Heart right ventricle (tissue), 16 donors: ENCODE data around the gene ADAT3. TPM values are rescaled to one million over a fixed set of nuclear protein-coding genes. Genes with fewer than 3 reads are reported as not detected.
A peak's percentile ranks its signal among the peaks of the same experiment; 100 is the strongest.

Experiments used
- ATAC-seq, 8 donors: fragments of 200-7000 bp; cut with Tn5 transposase; one replicate each; pipeline ENCODE4 v1.9.1; 2020; ENCODE audit warnings: mild to moderate bottlenecking in 8 of 8, moderate library complexity in 8 of 8, moderate number of reproducible peaks in 1 of 8
- DNase-seq, 2 donors: peaks; one replicate each; pipeline ENCODE4 v3.0.0-alpha.2; 2020
- H3K27ac ChIP-seq, 10 donors: fragments of 200-600 bp; sonication (generic) in 2 of 10; one replicate each; pipeline versions ENCODE4 v1.5.0 to v1.8.0; 2020 to 2022; ENCODE audit warnings: mild to moderate bottlenecking in 3 of 10
- H3K27me3 ChIP-seq, 7 donors: fragments of 200-600 bp; one replicate each; pipeline ENCODE4 v1.8.0; 2021 to 2022; ENCODE audit warnings: mild to moderate bottlenecking in 2 of 7
- H3K36me3 ChIP-seq, 9 donors: fragments of 200-600 bp; sonication (generic) in 1 of 9; one replicate each; pipeline versions ENCODE4 v1.5.0 to v1.8.0; 2020 to 2022; ENCODE audit warnings: mild to moderate bottlenecking in 2 of 9
- H3K4me1 ChIP-seq, 9 donors: fragments of 200-600 bp; sonication (generic) in 1 of 9; one replicate each; pipeline versions ENCODE4 v1.5.0 to v1.8.0; 2020 to 2022; ENCODE audit warnings: mild to moderate bottlenecking in 4 of 9
- H3K4me3 ChIP-seq, 10 donors: fragments of 200-600 bp; sonication (generic) in 2 of 10; one replicate each; pipeline versions ENCODE4 v1.5.0 to v1.8.0; 2020 to 2022; ENCODE audit warnings: mild to moderate bottlenecking in 7 of 10, moderate library complexity in 2 of 10
- H3K9me3 ChIP-seq, 11 donors: fragments of 200-600 bp in 10 of 11; sonication (generic) in 2 of 11; one replicate each; pipeline versions ENCODE4 v1.5.0 to v1.8.0; 2013 to 2022; ENCODE audit warnings: mild to moderate bottlenecking in 2 of 11, control low read depth in 1 of 11, moderate library complexity in 1 of 11
- CTCF ChIP-seq, 9 donors: fragments of 200-600 bp; sonication (generic) in 2 of 9; IDR thresholded peaks; one replicate each; pipeline versions ENCODE4 v1.5.0 to v1.8.0; 2021 to 2022; ENCODE audit warnings: antibody characterized with exemption in 9 of 9, mild to moderate bottlenecking in 5 of 9, moderate library complexity in 1 of 9
- WGBS, 2 donors: extraction: QIAGEN DNeasy Blood & Tissue Kit; methylation state at CpG; one replicate each; pipeline ENCODE4 v1.1.7; 2013; ENCODE audit warnings: inconsistent platforms in 1 of 2; 5-methylcytosine and 5-hydroxymethylcytosine counted together
- intact Hi-C, 10 donors: fragments of 100-400 bp; cut with DNase I; formaldehyde crosslinking; loops; one replicate each; pipeline versions ENCODE4 v1.11.1 to v1.14.2; 2022
- polyA plus RNA-seq, 2 donors: library from polyadenylated mRNA; stranded (reverse); fragments of 200-250 nt; gene quantifications; one replicate each; pipeline ENCODE4 v1.2.3, GENCODE V29; 2013
- total RNA-seq, 10 donors: library from RNA; stranded (reverse); fragmentation: NEBNext Ultra II Directional in 3 of 10; extraction: Animal tissue kit (Norgen Biotek cat#: 25700) in 3 of 10; gene quantifications; one replicate each; pipeline versions ENCODE4 v1.2.1 to v1.2.4, GENCODE V29; 2021 to 2023
- donor health status: Arrhythmogenic right ventricular cardiomyopathy.
- donor health status: ischemic (EF 13 %, LVEDD 7.1; RV severe dilation, severe dysfunction).
- donor health status: healthy with polysubstance abuse.
- donor health status: DM: no; HTN: yes; CAD: no.
- donor health status: DM: no; HTN: no; CAD: no.
- donor health status: ischemic (EF 25% LVEDD 6.9; RV normal size, moderate dysfunction).
- donor health status: ischemic (EF 25% LVEDD 5.7; RV mildly dilated, moderate dysfunction).
- donor health status: healthy.
- donor health status: DM: yes; HTN: yes; CAD: no.
- donor health status: Ischemic cardiomyopathy.
- donor health status: ischemic (EF 35%, LVEDD 5.7; RV mildly dilated, moderate dysfunction).
- donor health status: nonischemic (EF 11% LVEDD 7.7; RV severe dilation, severe dysfunction).
- donor health status: DM: yes; HTN: yes; CAD: no.
- donor health status: PGD.
- donor health status: ischemic (EF 29% LVEDD 5.4; RV normal size, mild dysfunction).
- donor health status: nonischemic (EF 23%, LVEDD 6.1; RV moderate dilation, normal function).

Gene ADAT3
- total and polyA plus RNA-seq, 12 donors: 0.94 to 4.3 (median 1.6) TPM

GRCh38 chr19:1943661-1944087, 38.5 kb downstream of the ADAT3 start:
- WGBS, 2 donors: 91 to 92% methylated on average over 22 of the region's 22 CpGs
- intact Hi-C loops: no loop called here
- Histone ChIP-seq H3K4me1 (peaks cover 9 to 53% (median 36%) of the 10 kb centered on the region in 9 donors), H3K9me3 (no peaks in the 10 kb centered on the region), H3K4me3 (peak overlapping the region in 2 of 10 donors; percentile 58 to 80), H3K27me3 (no peaks in the 10 kb centered on the region), H3K36me3 (no peaks in the 10 kb centered on the region), H3K27ac (peak overlapping the region in 2 of 10 donors; percentile 81 to 85)
- DNase-seq: no peak
- no peak for TF ChIP-seq CTCF (IDR thresholded peaks at IDR 0.05)
- ATAC-seq: no peak

- H3K36me3 ChIP-seq: peaks cover 0 to 5% (median 0%) of the 10 kb centered on the region in 9 donors
- no peak for TF ChIP-seq CTCF (IDR thresholded peaks at IDR 0.05)
- no peak for DNase-seq
- H3K4me3 ChIP-seq: peak overlapping the region in 1 of 10 donors; percentile 58
- 87 to 88% methylated on average over 41 to 42 of the region's 42 CpGs for WGBS, 2 donors
- H3K9me3 ChIP-seq: no peaks in the 10 kb centered on the region
- no peak for ATAC-seq
- intact Hi-C loops: no loop called here
- peaks cover 9 to 54% (median 33%) of the 10 kb centered on the region in 9 donors for H3K4me1 ChIP-seq
- no peaks in the 10 kb centered on the region for H3K27me3 ChIP-seq
- peak overlapping the region in 1 of 10 donors; percentile 85 for H3K27ac ChIP-seq
Measured at GRCh38 chr19:1944088-1944915, 39.1 kb downstream of the ADAT3 start.

- no peaks in the 10 kb centered on the region for H3K9me3 ChIP-seq
- ATAC-seq (no peak), DNase-seq (no peak)
- H3K27ac ChIP-seq: no peak overlapping the region
- WGBS, 2 donors: 92% methylated on average over 30 of the region's 30 CpGs
- no peaks in the 10 kb centered on the region for H3K27me3 ChIP-seq
- intact Hi-C loops: no loop called here
- H3K4me1 ChIP-seq: peaks cover 9 to 47% (median 26%) of the 10 kb centered on the region in 9 donors
- peaks cover 0 to 13% (median 0%) of the 10 kb centered on the region in 9 donors for H3K36me3 ChIP-seq
- no peak for TF ChIP-seq CTCF (IDR thresholded peaks at IDR 0.05)
- H3K4me3 ChIP-seq: no peak overlapping the region
Measured at GRCh38 chr19:1944916-1945561, 39.8 kb downstream of the ADAT3 start.

GRCh38 chr19:1945899-1946298, 40.7 kb downstream of the ADAT3 start:
- Histone ChIP-seq H3K4me3 (no peak overlapping the region), H3K27ac (no peak overlapping the region), H3K9me3 (no peaks in the 10 kb centered on the region), H3K27me3 (no peaks in the 10 kb centered on the region), H3K36me3 (peaks cover 0 to 20% (median 0%) of the 10 kb centered on the region in 9 donors), H3K4me1 (peaks cover 9 to 42% (median 22%) of the 10 kb centered on the region in 9 donors)
- peak; percentile 36 to 67 (median 55) for TF ChIP-seq CTCF (IDR thresholded peaks at IDR 0.05)
- peak in 1 of 2 donors; percentile 32 for DNase-seq
- no peak for ATAC-seq
- 61 to 63% methylated on average over 18 of the region's 18 CpGs for WGBS, 2 donors
- intact Hi-C loops: no loop called here
